ENCODE data around the gene KSR2.

KSR2 gene

DNA sequence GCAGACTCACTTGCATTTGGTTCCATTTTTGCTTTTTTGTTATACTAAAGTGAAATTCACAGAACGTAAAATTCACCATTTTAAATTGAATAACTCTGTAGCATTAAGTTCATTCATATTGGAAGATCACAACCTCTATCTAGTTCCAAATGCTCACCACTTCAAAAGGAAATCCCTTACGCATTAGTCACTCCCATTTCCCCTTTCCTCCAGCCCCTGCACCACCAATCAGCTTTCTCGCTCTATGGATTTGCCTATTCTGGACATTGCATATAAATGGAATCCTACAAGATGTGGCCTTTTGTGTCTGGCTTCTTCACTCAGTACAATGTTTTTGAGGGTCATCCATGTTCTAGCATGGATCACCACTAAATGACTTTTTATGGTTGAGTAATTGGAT is 294.5 kb downstream of the KSR2 start:
- TF ChIP-seq POLR2AphosphoS5 (IDR thresholded peaks at IDR 0.05; ENCODE audit: low read depth, low read length) (no peak), TAF1 (IDR thresholded peaks at IDR 0.05; ENCODE audit: borderline replicate concordance, low read depth, low read length) (no peak)
- DNase-seq (ENCODE audit: insufficient read length) (no peak), FAIRE-seq (no peak)

DNA sequence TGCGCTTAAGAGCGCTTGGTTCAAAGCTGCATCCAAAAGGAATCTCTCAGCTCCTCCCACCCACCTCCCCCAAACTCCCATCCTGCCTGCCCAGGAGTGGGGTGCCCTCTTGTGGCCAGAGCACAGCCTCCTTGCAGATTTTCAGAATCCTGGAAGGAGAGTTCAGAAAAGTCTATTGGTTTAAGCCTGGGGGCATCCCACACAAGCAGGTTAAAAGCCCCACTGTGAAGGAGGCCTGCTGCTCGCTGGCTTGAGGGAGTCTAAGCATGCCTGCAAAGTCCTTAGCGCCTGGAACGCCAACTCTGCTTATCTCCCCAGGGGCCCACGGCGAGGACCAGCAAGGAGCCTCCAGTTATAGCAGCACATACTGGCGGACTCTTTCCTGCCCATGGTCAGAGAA is 297.1 kb downstream of the KSR2 start:
- no peak for TF ChIP-seq POLR2A (IDR thresholded peaks at IDR 0.05; ENCODE audit: low read depth, low read length)
- TF ChIP-seq TAF1 (IDR thresholded peaks at IDR 0.05; ENCODE audit: borderline replicate concordance, low read depth, low read length), result no peak
- no peak for TF ChIP-seq POLR2AphosphoS5 (IDR thresholded peaks at IDR 0.05; ENCODE audit: low read depth, low read length)
- FAIRE-seq (no peak), DNase-seq (ENCODE audit: insufficient read length) (peak; percentile 16)

DNA sequence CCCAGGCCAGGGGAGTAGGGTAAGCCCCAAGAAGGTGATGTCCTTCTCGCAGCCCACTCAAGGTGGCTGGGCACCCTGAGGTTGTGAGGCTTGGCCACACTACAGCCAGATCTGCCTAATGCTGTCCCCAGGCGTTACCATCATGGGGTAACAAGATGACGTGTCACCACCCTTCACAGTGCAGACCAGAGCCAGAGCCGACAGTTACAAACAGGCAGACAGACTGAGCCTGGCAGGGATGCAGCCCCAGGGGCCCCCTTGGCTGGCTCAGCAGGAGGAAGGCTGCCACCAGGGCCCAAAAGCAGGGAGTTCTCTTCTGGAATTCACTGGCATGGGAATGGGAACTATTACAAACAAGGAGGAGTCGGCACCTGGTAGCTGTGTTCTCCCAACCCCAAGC is 304.6 kb downstream of the KSR2 start:
- DNase-seq (ENCODE audit: insufficient read length) (no peak), FAIRE-seq (no peak)
- TF ChIP-seq POLR2A (IDR thresholded peaks at IDR 0.05; ENCODE audit: low read depth, low read length) (no peak), TAF1 (IDR thresholded peaks at IDR 0.05; ENCODE audit: borderline replicate concordance, low read depth, low read length) (no peak), POLR2AphosphoS5 (IDR thresholded peaks at IDR 0.05; ENCODE audit: low read depth, low read length) (no peak)

GRCh38 chr12:117662620-117663395 is 306.0 kb downstream of the KSR2 start:
- FAIRE-seq (no peak), DNase-seq (ENCODE audit: insufficient read length) (no peak)
- TF ChIP-seq POLR2AphosphoS5 (IDR thresholded peaks at IDR 0.05; ENCODE audit: low read depth, low read length) (no peak), TAF1 (IDR thresholded peaks at IDR 0.05; ENCODE audit: borderline replicate concordance, low read depth, low read length) (no peak), POLR2A (IDR thresholded peaks at IDR 0.05; ENCODE audit: low read depth, low read length) (no peak)

- DNase-seq (ENCODE audit: insufficient read length) (no peak), FAIRE-seq (no peak)
These were observed 306.6 kb downstream of the KSR2 start for GRCh38 chr12:117662220-117662619.

DNA sequence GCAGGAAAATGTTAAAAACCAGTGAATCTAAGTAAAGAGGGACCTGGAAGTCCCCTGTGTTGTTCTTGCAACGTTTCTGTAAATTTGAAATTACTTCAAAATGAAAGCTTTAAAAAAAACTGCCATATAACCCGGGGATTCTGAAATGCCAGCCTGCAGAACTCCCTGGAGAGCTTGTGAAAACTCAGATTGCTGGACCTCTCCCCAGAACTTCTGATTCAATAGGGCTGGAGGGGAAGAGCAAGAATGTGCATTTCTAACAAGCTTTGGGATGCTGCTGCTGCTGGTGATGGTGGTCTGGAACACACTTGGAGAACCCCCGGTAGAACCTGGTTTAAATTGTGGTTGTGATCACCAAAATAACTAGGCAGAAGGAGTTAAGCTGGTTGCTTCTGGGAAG is 307.3 kb downstream of the KSR2 start:
- no peak for FAIRE-seq
- TF ChIP-seq POLR2A (IDR thresholded peaks at IDR 0.05; ENCODE audit: low read depth, low read length), result no peak
- no peak for TF ChIP-seq POLR2AphosphoS5 (IDR thresholded peaks at IDR 0.05; ENCODE audit: low read depth, low read length)
- no peak for TF ChIP-seq TAF1 (IDR thresholded peaks at IDR 0.05; ENCODE audit: borderline replicate concordance, low read depth, low read length)
- no peak for DNase-seq (ENCODE audit: insufficient read length)

More at GRCh38 chr12:117662220-117662619, 306.6 kb downstream of the KSR2 start:
- TF ChIP-seq TAF1 (IDR thresholded peaks at IDR 0.05; ENCODE audit: borderline replicate concordance, low read depth, low read length), result no peak
- no peak for TF ChIP-seq POLR2AphosphoS5 (IDR thresholded peaks at IDR 0.05; ENCODE audit: low read depth, low read length)
- TF ChIP-seq POLR2A (IDR thresholded peaks at IDR 0.05; ENCODE audit: low read depth, low read length), result no peak

GRCh38 chr12:117660896-117661295 is 307.9 kb downstream of the KSR2 start:
- TF ChIP-seq POLR2AphosphoS5 (IDR thresholded peaks at IDR 0.05; ENCODE audit: low read depth, low read length), result no peak
- TF ChIP-seq TAF1 (IDR thresholded peaks at IDR 0.05; ENCODE audit: borderline replicate concordance, low read depth, low read length), result no peak
- TF ChIP-seq POLR2A (IDR thresholded peaks at IDR 0.05; ENCODE audit: low read depth, low read length), result no peak
- FAIRE-seq, result no peak

GRCh38 chr12:117658226-117658625 is 310.6 kb downstream of the KSR2 start:
- FAIRE-seq, result no peak
- DNase-seq (ENCODE audit: insufficient read length), result no peak
- no peak for TF ChIP-seq TAF1 (IDR thresholded peaks at IDR 0.05; ENCODE audit: borderline replicate concordance, low read depth, low read length)
- no peak for TF ChIP-seq POLR2AphosphoS5 (IDR thresholded peaks at IDR 0.05; ENCODE audit: low read depth, low read length)
- no peak for TF ChIP-seq POLR2A (IDR thresholded peaks at IDR 0.05; ENCODE audit: low read depth, low read length)

More at GRCh38 chr12:117660896-117661295, 307.9 kb downstream of the KSR2 start:
- DNase-seq (ENCODE audit: insufficient read length), result no peak

GRCh38 chr12:117649796-117650195 is 319.0 kb downstream of the KSR2 start:
- DNase-seq (ENCODE audit: insufficient read length) (no peak), FAIRE-seq (no peak)
- TF ChIP-seq TAF1 (IDR thresholded peaks at IDR 0.05; ENCODE audit: borderline replicate concordance, low read depth, low read length) (no peak), POLR2AphosphoS5 (IDR thresholded peaks at IDR 0.05; ENCODE audit: low read depth, low read length) (no peak), POLR2A (IDR thresholded peaks at IDR 0.05; ENCODE audit: low read depth, low read length) (no peak)

DNA sequence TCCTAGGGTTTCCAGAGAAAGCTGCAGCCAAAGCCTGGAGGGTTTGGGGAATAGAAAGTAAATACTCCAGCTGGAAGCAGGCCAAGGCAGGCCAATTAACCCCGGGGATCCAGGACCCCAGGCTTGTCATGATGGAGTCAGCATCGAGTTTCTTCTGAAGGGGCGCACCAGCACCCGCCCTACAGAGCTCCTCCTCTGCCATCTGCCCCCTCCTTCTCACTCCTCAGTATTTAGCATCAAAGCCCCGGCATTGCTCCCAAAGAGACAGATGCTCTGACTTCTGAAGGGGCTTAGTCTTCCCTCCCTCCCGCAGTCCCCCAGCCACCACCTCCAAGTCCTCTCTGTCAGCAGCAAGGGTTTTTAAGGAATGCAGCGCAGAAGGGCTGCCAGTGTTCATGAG is 322.3 kb downstream of the KSR2 start:
- TF ChIP-seq TAF1 (IDR thresholded peaks at IDR 0.05; ENCODE audit: borderline replicate concordance, low read depth, low read length) (no peak), POLR2AphosphoS5 (IDR thresholded peaks at IDR 0.05; ENCODE audit: low read depth, low read length) (no peak), POLR2A (IDR thresholded peaks at IDR 0.05; ENCODE audit: low read depth, low read length) (no peak)
- no peak for FAIRE-seq
- no peak for DNase-seq (ENCODE audit: insufficient read length)

GRCh38 chr12:117645473-117645872 is 323.3 kb downstream of the KSR2 start:
- FAIRE-seq (no peak), DNase-seq (ENCODE audit: insufficient read length) (no peak)
- no peak for TF ChIP-seq POLR2A (IDR thresholded peaks at IDR 0.05; ENCODE audit: low read depth, low read length)
- no peak for TF ChIP-seq TAF1 (IDR thresholded peaks at IDR 0.05; ENCODE audit: borderline replicate concordance, low read depth, low read length)

DNA sequence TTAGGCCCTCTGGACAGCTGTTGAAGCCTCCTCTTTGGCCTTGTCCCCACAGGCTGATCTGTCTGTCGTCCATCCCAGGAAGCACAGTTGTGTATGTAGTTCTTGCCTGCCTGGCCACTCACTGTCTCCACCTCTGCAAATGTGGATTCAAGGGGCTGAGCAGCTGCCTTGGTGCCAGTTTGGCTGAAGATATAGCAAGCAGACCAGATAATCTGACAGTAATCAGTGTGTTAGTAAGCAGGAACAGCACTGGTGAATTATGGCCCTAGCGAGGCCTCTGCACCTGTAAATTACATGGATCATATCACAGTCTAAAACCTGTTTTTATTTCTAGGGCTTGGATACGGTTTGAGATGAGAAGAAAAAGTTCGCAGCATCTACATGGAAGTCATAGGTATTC is 324.8 kb downstream of the KSR2 start:
- DNase-seq (ENCODE audit: insufficient read length), result no peak
- no peak for FAIRE-seq
- TF ChIP-seq TAF1 (IDR thresholded peaks at IDR 0.05; ENCODE audit: borderline replicate concordance, low read depth, low read length) (no peak), POLR2A (IDR thresholded peaks at IDR 0.05; ENCODE audit: low read depth, low read length) (no peak), POLR2AphosphoS5 (IDR thresholded peaks at IDR 0.05; ENCODE audit: low read depth, low read length) (no peak)

Data from GM12892 (cell line).